Measurements from ENCODE around the gene MAP2K2. TPM values are rescaled to one million over a fixed set of nuclear protein-coding genes. Genes with fewer than 3 reads are reported as not detected.

The MAP2K2 gene
- polyA plus RNA-seq, 3 donors: 118 to 137 (median 133) TPM

GRCh38 chr19:4062419-4063368 lies 61.2 kb downstream of the MAP2K2 start:
- DNase-seq: no peak

- no peak for DNase-seq
Observed at GRCh38 chr19:4061683-4062418, 62.1 kb downstream of the MAP2K2 start.

DNA sequence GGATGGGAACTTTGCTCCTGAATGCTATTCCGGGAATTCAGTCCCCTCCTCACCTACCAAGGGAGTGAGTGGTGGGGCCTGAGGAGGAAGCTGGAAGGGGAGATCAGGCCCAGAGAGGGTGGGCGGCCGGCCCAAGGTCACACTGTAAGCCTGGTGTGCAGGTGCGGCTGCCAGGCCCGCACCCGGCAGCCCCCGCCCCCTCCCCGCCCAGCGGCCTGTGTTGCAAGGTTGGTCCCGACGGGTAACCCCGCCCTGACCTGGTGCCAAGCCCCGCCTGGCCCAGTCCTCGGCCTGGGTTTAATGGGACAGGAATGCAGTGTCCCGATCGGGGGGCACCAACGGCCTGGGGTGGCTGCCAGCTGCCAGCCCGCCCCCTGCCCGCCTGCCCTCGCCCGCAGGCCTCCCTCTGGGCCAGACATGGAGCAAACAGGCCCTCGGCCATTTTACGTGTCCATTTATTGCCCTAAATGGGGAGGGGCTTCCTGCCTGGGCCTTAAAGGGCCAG lies 62.7 kb downstream of the MAP2K2 start:
- no peak for DNase-seq

DNA sequence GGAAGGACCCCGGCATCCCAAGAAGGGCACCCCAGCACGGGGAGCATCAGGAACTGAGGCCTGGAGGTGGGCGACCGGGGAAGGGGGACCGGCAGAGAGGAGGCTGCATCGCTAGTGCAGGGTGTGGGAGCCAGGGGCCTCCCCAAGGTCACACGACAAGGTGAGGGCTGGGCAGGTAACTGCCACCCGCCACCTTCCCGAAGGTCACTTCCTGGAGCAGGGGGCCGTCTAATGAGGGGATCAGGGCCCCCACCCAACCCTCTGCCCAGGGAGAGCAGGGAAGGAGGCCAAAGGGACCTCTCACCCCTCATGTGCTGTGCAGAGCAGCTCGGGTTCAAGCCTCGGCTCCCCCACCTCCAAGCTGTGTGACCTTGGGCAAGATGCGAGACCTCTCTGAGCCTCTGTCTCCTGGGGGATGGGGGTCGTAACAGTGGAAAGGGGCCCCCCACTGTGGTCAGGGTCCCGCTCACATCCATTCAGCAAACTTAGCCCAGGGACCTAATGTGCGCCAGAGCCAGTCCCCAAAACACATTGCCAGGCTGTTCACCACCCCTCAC lies 63.2 kb downstream of the MAP2K2 start:
- DNase-seq: no peak

DNA sequence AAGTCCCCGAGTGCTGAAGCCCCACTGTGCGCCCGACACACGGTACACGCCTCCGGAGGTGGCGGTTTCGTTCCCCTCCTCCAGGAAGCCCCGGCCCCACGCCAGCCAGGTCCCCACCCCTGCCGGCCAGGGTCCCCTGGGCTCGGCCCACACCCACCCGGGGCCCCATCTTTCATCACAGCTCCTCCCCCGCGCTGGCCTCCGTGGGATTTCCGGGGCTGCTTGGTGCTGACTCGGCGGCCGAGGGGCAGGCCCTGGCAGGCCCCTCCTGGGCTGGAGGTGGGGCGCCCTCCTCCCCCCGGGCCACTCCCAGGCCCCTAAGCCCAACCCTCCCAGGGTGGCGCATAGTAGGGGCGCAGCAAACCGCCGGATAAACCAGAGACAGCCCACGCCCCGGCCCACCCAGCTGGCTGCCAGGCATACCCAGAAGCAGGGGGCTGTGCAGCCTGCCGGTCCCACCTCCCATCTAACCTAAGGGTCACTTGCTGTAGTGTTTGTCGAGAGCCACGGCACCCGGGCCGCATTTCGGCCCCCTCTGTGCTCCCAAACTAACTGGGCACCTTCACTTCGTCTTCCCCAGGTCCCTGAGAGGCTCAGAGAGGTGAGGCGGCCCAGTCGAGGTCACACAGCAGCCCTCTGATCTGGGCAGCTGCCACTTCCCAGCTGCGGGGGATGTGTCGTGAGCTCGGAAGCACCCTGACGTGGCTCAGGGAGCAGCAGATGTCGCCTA lies 63.9 kb downstream of the MAP2K2 start:
- DNase-seq: no peak

DNA sequence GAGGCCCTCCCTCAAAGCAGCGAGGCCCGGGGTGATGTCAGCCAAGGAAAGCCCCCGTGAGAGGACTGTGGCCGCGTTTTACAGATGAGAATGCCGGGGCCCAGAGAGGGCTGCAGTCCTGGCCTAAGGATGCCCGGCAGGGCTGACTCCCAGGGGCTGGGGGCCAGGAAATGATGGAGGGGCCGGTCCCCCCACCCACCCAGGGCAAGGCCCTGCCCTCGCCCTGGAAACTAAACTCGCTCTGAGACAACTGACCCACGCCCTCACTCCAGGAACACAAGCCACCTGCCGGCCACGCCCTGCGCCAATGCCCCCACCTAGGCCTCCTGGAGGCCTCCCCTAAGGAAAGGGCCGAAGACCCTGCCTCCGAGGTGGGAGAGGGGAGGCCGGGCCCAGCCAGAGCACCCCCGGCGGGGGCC lies 64.5 kb downstream of the MAP2K2 start:
- no peak for DNase-seq

- DNase-seq: no peak
Observed at GRCh38 chr19:4058693-4059452, 65.0 kb downstream of the MAP2K2 start.

- no peak for DNase-seq
Observed at GRCh38 chr19:4057931-4058692, 65.8 kb downstream of the MAP2K2 start.

DNA sequence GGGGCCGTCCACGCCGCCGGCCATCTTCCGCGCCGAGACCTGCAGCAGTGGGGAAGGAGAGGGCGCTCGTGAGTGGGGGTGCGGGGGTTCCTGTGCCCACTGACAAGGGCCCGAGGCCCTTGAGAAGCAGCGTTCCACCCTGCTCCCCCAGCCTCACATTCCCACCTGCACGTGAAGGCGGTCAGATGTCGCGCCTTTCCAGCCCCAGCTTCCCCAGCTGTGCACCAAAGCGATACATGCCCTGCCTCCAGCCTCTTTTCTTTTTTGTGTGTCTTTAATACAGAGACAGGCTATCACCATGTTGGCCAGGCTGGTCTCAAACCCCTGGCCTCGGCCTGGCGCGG lies 68.7 kb downstream of the MAP2K2 start:
- DNase-seq: no peak

GRCh38 chr19:4054441-4055208 lies 69.3 kb downstream of the MAP2K2 start:
- DNase-seq: no peak

GRCh38 chr19:4053423-4054324 lies 70.2 kb downstream of the MAP2K2 start:
- no peak for DNase-seq

- no peak for DNase-seq
Observed at GRCh38 chr19:4052993-4053422, 70.9 kb downstream of the MAP2K2 start.

DNA sequence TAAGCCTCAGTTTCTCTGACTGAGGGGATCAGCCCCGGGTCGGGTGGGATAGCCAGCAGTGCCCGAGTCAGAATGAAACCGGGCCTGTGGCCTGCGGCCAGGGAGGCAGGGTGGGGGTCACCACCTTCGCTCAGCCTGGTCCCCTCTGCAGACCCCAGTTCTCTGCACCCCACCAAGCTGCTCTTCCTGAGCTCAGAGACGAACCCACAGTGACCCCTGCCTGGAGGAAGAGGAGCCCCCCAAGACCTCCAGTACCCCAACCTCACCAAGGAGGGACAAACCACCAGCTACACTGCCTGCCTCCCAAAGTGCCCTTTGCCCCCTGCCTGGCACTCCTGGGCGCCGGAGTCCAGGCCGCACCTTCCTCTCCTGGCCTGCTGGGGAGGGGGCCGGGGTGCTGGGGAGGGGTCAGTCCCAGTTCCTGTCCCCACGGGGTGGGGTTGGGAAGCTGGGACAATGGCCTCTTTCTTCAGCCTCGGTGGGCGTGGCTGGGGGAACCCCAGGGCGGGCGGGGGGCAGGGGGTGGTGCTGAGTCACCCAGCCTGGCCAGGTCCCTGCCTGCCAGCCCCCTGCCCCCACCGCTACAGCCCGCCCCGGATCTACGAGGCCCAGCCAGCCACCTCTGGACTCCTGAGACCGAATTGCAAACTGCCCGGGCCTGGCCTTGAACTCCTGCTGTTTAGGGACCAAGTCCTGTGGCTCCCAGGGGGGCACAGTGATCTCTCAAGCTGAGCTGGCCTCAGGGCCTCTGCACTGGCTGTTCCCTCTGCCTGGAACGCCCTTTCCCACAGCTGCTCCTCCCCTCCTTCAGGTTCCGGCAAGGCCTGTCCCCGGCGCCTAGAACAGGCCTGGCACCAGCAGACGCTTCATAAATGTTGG lies 71.6 kb downstream of the MAP2K2 start:
- no peak for DNase-seq

DNA sequence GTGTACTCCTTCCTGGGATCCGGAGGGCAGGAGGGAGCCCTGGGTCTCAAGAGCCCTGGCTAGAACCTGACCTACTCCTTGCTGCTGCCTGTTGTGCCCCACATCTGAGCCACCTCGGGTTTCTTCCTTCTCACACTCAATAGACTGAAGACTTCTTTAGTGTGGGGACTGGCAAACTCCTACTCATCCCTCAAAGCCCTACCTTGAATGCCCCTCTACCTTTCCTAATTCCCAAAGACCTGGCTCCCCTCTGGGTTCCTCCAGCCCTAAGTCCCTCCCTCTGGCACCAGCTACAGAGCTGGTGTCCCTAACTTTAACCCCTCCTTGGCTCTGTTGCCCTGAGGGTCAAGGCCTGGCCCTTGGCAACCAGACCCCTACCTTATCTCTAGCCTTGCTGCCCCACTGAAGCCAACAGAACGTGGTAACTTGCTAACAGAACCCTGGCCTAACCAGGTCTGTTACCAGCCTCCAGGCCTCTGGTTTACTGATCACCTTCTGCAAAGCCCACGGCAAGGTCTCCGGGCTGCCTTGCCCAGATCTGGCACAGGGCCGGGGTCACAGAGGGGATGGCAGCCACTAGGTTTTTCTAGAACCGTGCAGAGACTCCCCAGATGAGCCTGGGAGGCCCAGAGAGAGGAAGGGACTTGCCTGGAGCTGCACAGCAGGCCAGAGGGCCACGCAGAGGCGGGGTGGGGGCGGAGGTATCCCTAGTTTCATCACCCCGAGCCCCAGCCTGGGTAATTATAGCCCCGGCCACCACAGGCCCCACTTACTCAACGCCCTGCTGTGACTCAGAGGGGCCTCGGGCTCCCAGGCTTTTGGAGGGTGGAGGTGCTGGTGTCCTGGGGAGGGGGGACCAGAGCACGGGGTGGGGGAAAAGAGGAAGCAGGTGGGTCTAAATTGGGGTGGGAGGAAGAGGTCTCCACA lies 72.5 kb downstream of the MAP2K2 start:
- no peak for DNase-seq

- no peak for DNase-seq
Observed at GRCh38 chr19:4049432-4049831, 74.5 kb downstream of the MAP2K2 start.
